SK-N-SH treated with all-trans-retinoic acid at 6 μM for 48 hours (cell line): Measurements from ENCODE around the gene ZMIZ1.

Experiments used
- ATAC-seq: fragments of 200-7000 bp; cut with Tn5 transposase; 3 replicates; pipeline ENCODE4 v1.9.1; 2020; ENCODE audit warnings: mild to moderate bottlenecking, moderate library complexity
- ARNTL ChIP-seq: fragments of 450-650 bp; formaldehyde crosslinking; IDR thresholded peaks from 2 replicates; pipeline ENCODE4 v1.5.0; 2020; ENCODE audit warnings: low read depth, mild to moderate bottlenecking, moderate library complexity, borderline replicate concordance
- BACH2 ChIP-seq: fragments of 250-450 bp; sonication (Bioruptor Pico); IDR thresholded peaks from 2 replicates; pipeline ENCODE4 v1.9.0; 2021; ENCODE audit warnings: mild to moderate bottlenecking, borderline replicate concordance
- CSDC2 ChIP-seq: fragments of 250-450 bp; sonication (Bioruptor Pico); IDR thresholded peaks from 2 replicates; pipeline ENCODE4 v1.5.0; 2020; ENCODE audit warnings: mild to moderate bottlenecking, moderate library complexity
- ESRRG ChIP-seq: fragments of 250-450 bp; sonication (Bioruptor Pico); IDR thresholded peaks from 2 replicates; pipeline ENCODE4 v1.6.1; 2021; ENCODE audit warnings: mild to moderate bottlenecking
- ISL1 ChIP-seq: fragments of 250-450 bp; sonication (Bioruptor Pico); IDR thresholded peaks from 2 replicates; pipeline ENCODE4 v2.1.2; 2022; ENCODE audit warnings: mild to moderate bottlenecking, moderate library complexity
- OSR1 ChIP-seq: fragments of 250-450 bp; sonication (Bioruptor Pico); IDR thresholded peaks from 2 replicates; pipeline ENCODE4 v1.8.0; 2022; ENCODE audit warnings: moderate library complexity, mild to moderate bottlenecking, inconsistent platforms
- RARB ChIP-seq: fragments of 250-450 bp; sonication (Bioruptor Pico); IDR thresholded peaks from 2 replicates; pipeline ENCODE4 v1.8.0; 2021; ENCODE audit warnings: mild to moderate bottlenecking, moderate library complexity
- SNAI2 ChIP-seq: fragments of 250-450 bp; sonication (Bioruptor Pico); IDR thresholded peaks from 2 replicates; pipeline ENCODE4 v1.5.0; 2020; ENCODE audit warnings: mild to moderate bottlenecking, moderate library complexity
- TCF4 ChIP-seq: fragments of 250-450 bp; sonication (Bioruptor Pico); IDR thresholded peaks from 2 replicates; pipeline ENCODE4 v1.8.0; 2021; ENCODE audit warnings: mild to moderate bottlenecking, moderate library complexity, borderline replicate concordance
- TOX ChIP-seq: fragments of 250-450 bp; sonication (Bioruptor Pico); IDR thresholded peaks from 2 replicates; pipeline ENCODE4 v1.8.0; 2021; ENCODE audit warnings: mild to moderate bottlenecking, moderate library complexity, borderline replicate concordance
- ZFP3 ChIP-seq: fragments of 250-450 bp; sonication (Bioruptor Pico); IDR thresholded peaks from 2 replicates; pipeline ENCODE4 v1.5.0; 2020; ENCODE audit warnings: mild to moderate bottlenecking, moderate library complexity
- ZFP30 ChIP-seq: fragments of 450-650 bp; formaldehyde crosslinking; IDR thresholded peaks from 2 replicates; pipeline ENCODE4 v1.5.0; 2022; ENCODE audit warnings: mild to moderate bottlenecking, moderate library complexity
- ZNF565 ChIP-seq: fragments of 450-650 bp; formaldehyde crosslinking; conservative IDR thresholded peaks from 2 replicates; pipeline ENCODE4 v1.5.0; 2020; ENCODE audit warnings: low read depth, mild to moderate bottlenecking, moderate library complexity
- ZNF70 ChIP-seq: fragments of 450-650 bp; formaldehyde crosslinking; IDR thresholded peaks from 2 replicates; pipeline ENCODE4 v1.5.0; 2020; ENCODE audit warnings: mild to moderate bottlenecking, moderate library complexity
- ZNF8 ChIP-seq: fragments of 450-650 bp; formaldehyde crosslinking; IDR thresholded peaks from 2 replicates; pipeline ENCODE4 v1.5.0; 2020; ENCODE audit warnings: mild to moderate bottlenecking, moderate library complexity
- TF ChIP-seq, protein P1 (sequence below): fragments of 250-450 bp; sonication (Bioruptor Pico); IDR thresholded peaks from 2 replicates; pipeline ENCODE4 v1.5.1; 2020; ENCODE audit warnings: low read depth, mild to moderate bottlenecking, moderate library complexity
- TF ChIP-seq, protein P2 (sequence below): fragments of 250-450 bp; sonication (Bioruptor Pico); IDR thresholded peaks from 2 replicates; pipeline ENCODE4 v1.8.0; 2021; ENCODE audit warnings: low read depth, mild to moderate bottlenecking, moderate library complexity, borderline replicate concordance
- TF ChIP-seq, protein P3 (sequence below): fragments of 250-450 bp; sonication (Bioruptor Pico); IDR thresholded peaks from 2 replicates; pipeline ENCODE4 v1.5.1; 2021; ENCODE audit warnings: mild to moderate bottlenecking, moderate library complexity

Gene ZMIZ1

DNA sequence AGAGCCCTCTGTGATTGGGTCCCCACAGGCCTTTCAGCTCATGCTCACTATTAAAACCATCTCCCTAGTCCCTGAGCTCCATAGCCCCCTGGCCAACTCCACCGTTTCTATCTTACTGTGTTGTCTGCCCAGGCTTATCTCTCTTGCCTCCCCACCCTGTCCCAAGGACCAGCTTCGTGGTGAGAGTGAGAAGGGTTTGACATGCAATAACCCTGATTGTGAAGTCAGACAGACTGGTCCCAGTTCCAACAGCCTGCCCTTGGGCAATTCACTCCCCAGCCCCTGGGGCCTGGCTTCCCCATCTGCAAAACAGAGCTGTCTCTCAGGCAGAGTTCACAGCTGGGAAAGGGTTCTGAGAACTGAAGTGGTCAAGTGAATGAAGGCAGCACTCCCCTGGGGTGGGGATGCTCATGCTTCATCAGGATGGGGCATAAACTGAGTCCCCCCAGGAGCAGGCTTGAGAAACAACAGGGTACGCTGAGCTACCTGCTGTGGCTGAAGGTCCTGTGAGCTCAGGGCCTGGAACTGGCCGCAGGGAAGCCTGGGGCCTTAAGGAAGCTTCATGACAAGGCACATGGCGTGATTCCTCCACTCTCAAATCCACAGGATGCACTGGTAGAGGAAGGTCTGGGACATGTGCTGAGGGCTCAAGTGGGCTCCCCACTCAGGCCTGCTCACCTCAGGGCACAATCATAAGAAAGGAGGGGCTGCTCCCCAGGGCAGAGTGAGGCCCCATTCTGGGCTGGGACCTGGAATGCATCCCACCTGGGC lies 276.7 kb downstream of the ZMIZ1 start:
- ATAC-seq, result no peak
- TF ChIP-seq ZNF70 (CRISPR knock-in tag), result peak; percentile 21; the same call in 1 of the 2 replicates
- no peak for TF ChIP-seq ARNTL (CRISPR knock-in tag)

DNA sequence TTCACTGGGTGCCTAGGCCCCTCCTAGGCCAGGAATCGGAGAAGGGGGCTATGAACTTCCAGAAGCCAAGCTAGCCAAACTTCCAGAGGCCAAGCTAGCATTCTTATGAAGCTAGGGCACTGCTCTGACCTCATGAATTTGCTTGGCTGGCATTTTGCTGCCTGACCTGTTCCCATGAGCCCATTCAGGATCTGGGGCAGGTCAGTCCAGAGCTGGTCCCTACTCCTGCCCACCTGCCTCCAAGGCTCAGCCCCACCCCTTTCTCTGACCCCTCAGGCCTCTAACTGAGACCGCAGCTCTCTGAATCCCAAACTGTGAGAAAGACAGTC lies 277.2 kb downstream of the ZMIZ1 start:
- no peak for ATAC-seq
- TF ChIP-seq, protein P1, sequence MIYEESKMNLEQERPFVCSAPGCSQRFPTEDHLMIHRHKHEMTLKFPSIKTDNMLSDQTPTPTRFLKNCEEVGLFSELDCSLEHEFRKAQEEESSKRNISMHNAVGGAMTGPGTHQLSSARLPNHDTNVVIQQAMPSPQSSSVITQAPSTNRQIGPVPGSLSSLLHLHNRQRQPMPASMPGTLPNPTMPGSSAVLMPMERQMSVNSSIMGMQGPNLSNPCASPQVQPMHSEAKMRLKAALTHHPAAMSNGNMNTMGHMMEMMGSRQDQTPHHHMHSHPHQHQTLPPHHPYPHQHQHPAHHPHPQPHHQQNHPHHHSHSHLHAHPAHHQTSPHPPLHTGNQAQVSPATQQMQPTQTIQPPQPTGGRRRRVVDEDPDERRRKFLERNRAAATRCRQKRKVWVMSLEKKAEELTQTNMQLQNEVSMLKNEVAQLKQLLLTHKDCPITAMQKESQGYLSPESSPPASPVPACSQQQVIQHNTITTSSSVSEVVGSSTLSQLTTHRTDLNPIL (CRISPR knock-in tag), result no peak
- no peak for TF ChIP-seq ZNF565 (CRISPR knock-in tag)
- no peak for TF ChIP-seq TCF4 (CRISPR knock-in tag)
- TF ChIP-seq, protein P2, sequence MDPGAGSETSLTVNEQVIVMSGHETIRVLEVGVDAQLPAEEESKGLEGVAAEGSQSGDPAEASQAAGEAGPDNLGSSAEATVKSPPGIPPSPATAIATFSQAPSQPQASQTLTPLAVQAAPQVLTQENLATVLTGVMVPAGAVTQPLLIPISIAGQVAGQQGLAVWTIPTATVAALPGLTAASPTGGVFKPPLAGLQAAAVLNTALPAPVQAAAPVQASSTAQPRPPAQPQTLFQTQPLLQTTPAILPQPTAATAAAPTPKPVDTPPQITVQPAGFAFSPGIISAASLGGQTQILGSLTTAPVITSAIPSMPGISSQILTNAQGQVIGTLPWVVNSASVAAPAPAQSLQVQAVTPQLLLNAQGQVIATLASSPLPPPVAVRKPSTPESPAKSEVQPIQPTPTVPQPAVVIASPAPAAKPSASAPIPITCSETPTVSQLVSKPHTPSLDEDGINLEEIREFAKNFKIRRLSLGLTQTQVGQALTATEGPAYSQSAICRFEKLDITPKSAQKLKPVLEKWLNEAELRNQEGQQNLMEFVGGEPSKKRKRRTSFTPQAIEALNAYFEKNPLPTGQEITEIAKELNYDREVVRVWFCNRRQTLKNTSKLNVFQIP (CRISPR knock-in tag), result no peak
- TF ChIP-seq ZFP3, result no peak
- no peak for TF ChIP-seq ESRRG (CRISPR knock-in tag)

DNA sequence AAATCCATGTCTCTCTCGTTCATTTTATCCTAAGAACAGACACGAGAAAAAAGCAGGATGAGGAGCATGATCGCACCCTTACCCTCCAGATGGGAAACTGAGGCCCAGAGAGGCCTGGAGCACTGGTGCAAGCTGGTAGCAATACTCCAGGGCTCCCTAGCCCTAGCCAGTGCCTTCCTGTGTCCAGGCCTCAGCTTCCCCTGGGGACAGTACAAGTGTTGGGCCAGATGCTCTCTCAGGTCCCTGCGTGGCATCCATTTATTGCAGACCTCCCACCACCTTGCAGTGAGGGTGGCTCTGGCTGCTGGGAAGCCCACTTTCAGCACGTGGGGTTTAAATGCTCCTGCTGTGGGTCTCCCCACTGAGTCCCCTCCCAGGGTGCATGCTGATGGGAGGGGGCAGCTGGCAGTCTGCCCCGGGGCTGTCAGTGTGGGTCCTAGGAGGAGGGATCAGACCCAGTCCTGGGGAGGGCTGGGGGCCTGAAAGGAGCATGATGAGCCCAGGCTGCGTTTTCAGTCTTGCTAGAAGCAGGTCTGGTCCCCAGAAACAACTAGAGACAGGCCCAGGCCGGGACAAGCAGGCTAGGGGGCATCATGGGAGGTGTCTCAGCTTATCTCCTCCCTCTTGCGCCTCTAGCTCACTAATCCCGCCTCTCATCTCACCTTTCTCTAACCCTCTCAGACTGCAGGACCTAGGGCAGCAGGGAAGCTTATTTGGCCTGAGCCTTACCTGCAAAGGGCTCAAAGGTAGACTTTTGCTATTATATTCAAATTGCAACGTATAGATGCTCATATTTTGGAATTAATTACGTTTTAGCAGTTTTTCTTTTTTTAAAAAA lies 277.8 kb downstream of the ZMIZ1 start:
- ATAC-seq, result no peak
- TF ChIP-seq SNAI2 (CRISPR knock-in tag), result no peak
- TF ChIP-seq ISL1 (CRISPR knock-in tag), result no peak
- TF ChIP-seq, all 23 proteins: peak for 0

DNA sequence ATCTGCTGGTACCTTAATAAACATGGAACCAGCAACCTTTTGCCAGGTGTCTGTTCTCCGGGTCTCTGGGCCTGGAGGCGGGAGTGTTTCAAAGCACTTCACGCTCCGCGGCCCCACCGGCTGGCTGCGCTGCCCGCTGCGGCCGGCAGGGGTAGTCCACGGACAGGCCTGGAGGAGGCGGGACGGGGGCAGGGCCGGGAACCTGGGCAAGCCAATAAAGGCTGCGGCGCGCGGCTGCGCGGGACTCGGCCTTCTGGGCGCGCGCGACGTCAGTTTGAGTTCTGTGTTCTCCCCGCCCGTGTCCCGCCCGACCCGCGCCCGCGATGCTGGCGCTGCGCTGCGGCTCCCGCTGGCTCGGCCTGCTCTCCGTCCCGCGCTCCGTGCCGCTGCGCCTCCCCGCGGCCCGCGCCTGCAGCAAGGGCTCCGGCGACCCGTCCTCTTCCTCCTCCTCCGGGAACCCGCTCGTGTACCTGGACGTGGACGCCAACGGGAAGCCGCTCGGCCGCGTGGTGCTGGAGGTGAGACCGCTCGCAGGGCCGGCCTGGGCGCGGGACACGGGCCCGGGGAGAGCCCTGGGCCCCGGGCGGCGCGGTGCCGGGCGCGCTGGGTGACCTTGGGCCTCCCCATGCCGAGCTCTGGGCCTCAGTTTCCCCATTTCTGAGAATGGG lies 278.6 kb downstream of the ZMIZ1 start, which contains the start of gene PPIF:
Gene PPIF (plus strand): TSS at position 244 of the 668 bp plus-strand sequence. CDS start 80 bp downstream, at position 324.
- peak; percentile 93 for ATAC-seq
- no peak for TF ChIP-seq TCF4 (CRISPR knock-in tag)
- TF ChIP-seq ISL1 (CRISPR knock-in tag), result no peak
- TF ChIP-seq, protein P2 (CRISPR knock-in tag), result no peak
- TF ChIP-seq TOX (CRISPR knock-in tag), result no peak
- TF ChIP-seq RARB (CRISPR knock-in tag), result no peak
- TF ChIP-seq CSDC2 (CRISPR knock-in tag), result no peak
- TF ChIP-seq SNAI2 (CRISPR knock-in tag), result no peak
- no peak for TF ChIP-seq ESRRG (CRISPR knock-in tag)
- TF ChIP-seq ZNF70 (CRISPR knock-in tag), result no peak
- no peak for TF ChIP-seq ARNTL (CRISPR knock-in tag)
- TF ChIP-seq ZFP30 (CRISPR knock-in tag), result no peak
- no peak for TF ChIP-seq OSR1 (CRISPR knock-in tag)
- TF ChIP-seq ZFP3, result no peak
- TF ChIP-seq, protein P1 (CRISPR knock-in tag), result no peak
- TF ChIP-seq ZNF8, result no peak
- TF ChIP-seq, protein P3, sequence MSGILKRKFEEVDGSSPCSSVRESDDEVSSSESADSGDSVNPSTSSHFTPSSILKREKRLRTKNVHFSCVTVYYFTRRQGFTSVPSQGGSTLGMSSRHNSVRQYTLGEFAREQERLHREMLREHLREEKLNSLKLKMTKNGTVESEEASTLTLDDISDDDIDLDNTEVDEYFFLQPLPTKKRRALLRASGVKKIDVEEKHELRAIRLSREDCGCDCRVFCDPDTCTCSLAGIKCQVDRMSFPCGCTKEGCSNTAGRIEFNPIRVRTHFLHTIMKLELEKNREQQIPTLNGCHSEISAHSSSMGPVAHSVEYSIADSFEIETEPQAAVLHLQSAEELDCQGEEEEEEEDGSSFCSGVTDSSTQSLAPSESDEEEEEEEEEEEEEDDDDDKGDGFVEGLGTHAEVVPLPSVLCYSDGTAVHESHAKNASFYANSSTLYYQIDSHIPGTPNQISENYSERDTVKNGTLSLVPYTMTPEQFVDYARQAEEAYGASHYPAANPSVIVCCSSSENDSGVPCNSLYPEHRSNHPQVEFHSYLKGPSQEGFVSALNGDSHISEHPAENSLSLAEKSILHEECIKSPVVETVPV (CRISPR knock-in tag), result no peak
- no peak for TF ChIP-seq BACH2 (CRISPR knock-in tag)
- TF ChIP-seq ZNF565 (CRISPR knock-in tag), result no peak
